ENCODE measurements around the gene SLC8A2. TPM values are rescaled to one million over a fixed set of nuclear protein-coding genes. Genes with fewer than 3 reads are reported as not detected.

The SLC8A2 gene
- total RNA-seq, 2 experiments from 2014 or later: 0.20 TPM; not detected in 1

DNA sequence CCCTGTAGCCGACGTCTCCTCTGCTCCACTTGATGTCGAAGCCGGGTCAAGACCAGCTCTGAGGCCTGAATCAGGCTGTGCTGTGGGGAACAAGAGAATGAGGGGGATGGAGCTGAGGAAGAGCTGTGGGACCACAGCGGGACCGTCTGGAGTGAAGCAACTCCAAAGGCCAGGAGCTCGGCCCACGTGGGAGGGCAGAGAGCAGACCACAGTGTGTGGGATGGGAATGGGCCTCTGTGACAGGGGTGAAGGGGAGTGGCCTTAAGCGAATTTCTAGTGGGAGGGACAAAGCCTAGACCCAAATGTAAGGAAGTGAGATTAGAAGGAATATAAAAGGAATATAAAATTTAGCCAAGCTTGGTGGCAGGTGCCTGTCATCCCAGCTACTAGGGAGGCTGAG, 3.8 kb upstream of the SLC8A2 start:
- no peaks in the 10 kb centered on the region for H3K36me3 Mint-ChIP-seq
- peaks cover 7% of the 10 kb centered on the region for H3K4me1 Mint-ChIP-seq
- no peak overlapping the region for H3K27ac Mint-ChIP-seq
- POLR2A ChIA-PET: no interaction called here
- ATAC-seq (ENCODE audit: low read depth) (no peak), DNase-seq (no peak)
- H3K4me3 Mint-ChIP-seq: no peak overlapping the region
- H3K27me3 Mint-ChIP-seq: peaks cover 14% of the 10 kb centered on the region
- H3K9me3 Mint-ChIP-seq: no peaks in the 10 kb centered on the region

GRCh38 chr19:47473336-47473735, 1.6 kb upstream of the SLC8A2 start:
- Mint-ChIP-seq H3K4me3 (no peak overlapping the region), H3K9me3 (no peaks in the 10 kb centered on the region), H3K27ac (no peak overlapping the region), H3K4me1 (peaks cover 10% of the 10 kb centered on the region), H3K36me3 (no peaks in the 10 kb centered on the region), H3K27me3 (peaks cover 33% of the 10 kb centered on the region)
- POLR2A ChIA-PET: interaction anchor here (0.6 to 0.7 kb wide), 2 partner anchors 252 to 1646 kb away, joined by 3 to 4 read pairs; no protein-coding TSS in a partner anchor
- ATAC-seq (ENCODE audit: low read depth) (no peak), DNase-seq (no peak)

DNA sequence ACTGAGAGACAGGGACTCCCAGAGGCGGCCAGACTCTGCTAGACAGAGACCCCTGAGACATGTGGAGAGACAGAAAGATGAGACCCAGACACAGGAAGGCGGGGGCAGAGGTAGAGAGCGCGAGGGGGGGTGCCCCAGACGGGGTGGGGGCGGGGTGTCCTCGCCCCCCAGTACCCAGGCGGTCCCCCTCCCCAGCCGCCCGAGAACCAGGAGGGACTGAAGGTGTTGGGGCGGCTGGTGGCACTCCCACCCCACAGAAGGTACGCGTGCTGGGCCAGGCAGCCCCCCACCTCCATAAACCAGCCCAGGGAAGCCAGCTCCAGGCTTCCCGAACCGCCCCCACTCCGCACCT, 336 bp downstream of the SLC8A2 start:
- Mint-ChIP-seq H3K36me3 (no peaks in the 10 kb centered on the region), H3K9me3 (no peaks in the 10 kb centered on the region), H3K27ac (no peak overlapping the region), H3K4me1 (peaks cover 10% of the 10 kb centered on the region), H3K27me3 (peaks cover 40% of the 10 kb centered on the region), H3K4me3 (no peak overlapping the region)
- no peak for DNase-seq
- POLR2A ChIA-PET: no interaction called here
- ATAC-seq (ENCODE audit: low read depth): no peak

GRCh38 chr19:47470447-47471195, 1.1 kb downstream of the SLC8A2 start:
- H3K9me3 Mint-ChIP-seq: no peaks in the 10 kb centered on the region
- ATAC-seq (ENCODE audit: low read depth) (no peak), DNase-seq (no peak)
- H3K4me3 Mint-ChIP-seq: no peak overlapping the region
- peaks cover 10% of the 10 kb centered on the region for H3K4me1 Mint-ChIP-seq
- POLR2A ChIA-PET: no interaction called here
- H3K36me3 Mint-ChIP-seq: no peaks in the 10 kb centered on the region
- H3K27ac Mint-ChIP-seq: no peak overlapping the region
- H3K27me3 Mint-ChIP-seq: peaks cover 40% of the 10 kb centered on the region

DNA sequence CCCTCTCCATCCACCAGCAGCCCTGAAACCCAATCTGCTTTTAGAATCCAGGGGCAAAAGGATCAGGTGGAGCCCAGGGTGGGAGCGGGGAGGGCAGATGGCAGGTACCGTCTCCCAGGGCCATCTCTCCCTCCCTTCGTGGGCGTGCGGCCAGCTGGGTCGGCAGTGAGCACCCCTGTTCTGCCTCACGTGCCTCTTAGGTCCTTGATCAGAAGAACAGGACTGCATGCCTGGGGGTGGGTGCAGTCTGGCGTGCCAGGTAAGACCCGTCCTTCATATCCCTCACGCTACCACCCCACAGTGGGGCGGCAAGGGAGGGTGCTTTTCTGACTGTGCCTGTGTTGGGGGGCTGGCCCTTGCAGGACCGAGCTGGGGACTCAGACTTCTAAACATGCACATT, 2.0 kb downstream of the SLC8A2 start:
- Mint-ChIP-seq H3K4me1 (peaks cover 10% of the 10 kb centered on the region), H3K27me3 (peaks cover 40% of the 10 kb centered on the region), H3K27ac (no peak overlapping the region), H3K9me3 (no peaks in the 10 kb centered on the region), H3K36me3 (no peaks in the 10 kb centered on the region), H3K4me3 (no peak overlapping the region)
- POLR2A ChIA-PET: no interaction called here
- ATAC-seq (ENCODE audit: low read depth) (no peak), DNase-seq (no peak)

DNA sequence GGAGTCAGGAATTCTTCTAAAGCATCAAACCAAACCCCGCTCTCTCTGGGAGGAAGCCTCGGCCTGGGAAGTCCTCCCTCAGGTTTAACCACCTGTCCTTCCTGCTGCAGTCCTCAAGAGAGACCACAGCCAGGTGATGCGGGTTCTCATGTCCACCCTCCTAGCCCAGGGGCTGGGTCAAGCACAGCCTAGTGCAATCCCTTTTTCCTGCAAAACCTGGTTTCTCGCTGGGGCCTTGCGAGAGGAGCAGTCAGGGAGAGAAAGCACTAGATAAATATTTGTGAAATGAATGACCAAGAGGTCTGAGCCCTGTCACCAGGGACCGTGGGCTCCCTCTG, 2.4 kb downstream of the SLC8A2 start:
- POLR2A ChIA-PET: no interaction called here
- DNase-seq (no peak), ATAC-seq (ENCODE audit: low read depth) (no peak)
- Mint-ChIP-seq H3K4me1 (peaks cover 10% of the 10 kb centered on the region), H3K36me3 (no peaks in the 10 kb centered on the region), H3K27ac (no peak overlapping the region), H3K4me3 (no peak overlapping the region), H3K9me3 (no peaks in the 10 kb centered on the region), H3K27me3 (peaks cover 40% of the 10 kb centered on the region)

- DNase-seq (no peak), ATAC-seq (ENCODE audit: low read depth) (no peak)
- no peak overlapping the region for H3K4me3 Mint-ChIP-seq
- H3K27me3 Mint-ChIP-seq: peaks cover 40% of the 10 kb centered on the region
- H3K9me3 Mint-ChIP-seq: no peaks in the 10 kb centered on the region
- H3K36me3 Mint-ChIP-seq: no peaks in the 10 kb centered on the region
- POLR2A ChIA-PET: no interaction called here
- peaks cover 10% of the 10 kb centered on the region for H3K4me1 Mint-ChIP-seq
- H3K27ac Mint-ChIP-seq: no peak overlapping the region
Measured at GRCh38 chr19:47467914-47468313, 3.8 kb downstream of the SLC8A2 start.

DNA sequence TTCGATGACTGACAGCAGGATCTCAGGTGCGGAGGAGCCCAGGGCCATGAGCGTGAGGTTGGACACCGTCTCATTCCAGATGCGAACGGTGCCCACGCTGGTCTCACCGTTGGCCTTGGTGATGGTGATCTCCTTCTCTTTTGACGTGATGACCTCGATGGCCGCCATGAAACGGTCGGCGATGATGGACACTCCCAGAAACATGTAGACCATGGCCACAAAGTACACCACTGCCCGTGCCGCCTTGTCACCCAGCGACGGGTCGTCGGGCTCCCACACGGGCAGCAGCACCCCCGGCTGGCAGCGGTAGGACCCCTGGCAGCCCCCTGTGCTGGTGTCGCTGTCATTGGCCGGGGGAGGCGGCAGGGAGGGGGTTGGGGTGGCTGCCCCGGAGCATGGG, 5.7 kb downstream of the SLC8A2 start:
- no peak overlapping the region for H3K27ac Mint-ChIP-seq
- H3K4me3 Mint-ChIP-seq: no peak overlapping the region
- H3K9me3 Mint-ChIP-seq: no peaks in the 10 kb centered on the region
- ATAC-seq (ENCODE audit: low read depth) (no peak), DNase-seq (no peak)
- H3K4me1 Mint-ChIP-seq: peaks cover 6% of the 10 kb centered on the region
- POLR2A ChIA-PET: no interaction called here
- peaks cover 30% of the 10 kb centered on the region for H3K27me3 Mint-ChIP-seq
- no peaks in the 10 kb centered on the region for H3K36me3 Mint-ChIP-seq

DNA sequence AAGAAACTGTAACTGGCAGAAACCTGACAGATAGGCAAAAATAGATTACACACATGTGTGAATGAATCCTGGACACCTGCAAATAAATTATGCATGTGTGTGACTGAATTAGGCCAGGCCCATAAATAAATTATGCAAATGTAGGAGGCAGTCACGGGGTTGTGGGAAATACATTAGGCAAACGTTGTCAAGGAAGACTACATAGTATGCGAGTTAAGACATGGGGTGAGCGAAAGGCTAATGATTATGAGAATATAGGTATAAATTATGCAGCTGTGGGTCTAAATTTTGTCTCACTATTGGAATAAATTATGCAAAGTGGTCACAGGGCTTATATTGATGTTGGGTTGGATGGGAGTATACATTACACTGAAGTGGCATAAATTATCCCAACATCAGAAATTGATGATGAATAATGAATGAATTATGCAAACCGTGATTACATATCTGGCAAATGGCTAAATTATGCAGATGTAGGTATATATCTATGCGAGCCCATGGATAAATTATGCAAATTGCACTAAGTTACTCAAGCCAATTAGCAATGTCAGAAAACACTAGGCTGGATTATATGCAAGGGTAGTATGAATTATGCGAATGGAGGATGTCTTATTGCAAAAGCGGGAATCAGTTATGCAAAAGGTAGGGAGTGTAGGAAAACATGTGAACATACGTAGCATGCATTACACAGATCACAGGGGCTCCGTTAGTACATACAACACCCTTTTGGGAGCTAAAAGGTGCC, 6.8 kb downstream of the SLC8A2 start:
- DNase-seq (no peak), ATAC-seq (ENCODE audit: low read depth) (no peak)
- Mint-ChIP-seq H3K36me3 (no peaks in the 10 kb centered on the region), H3K27me3 (peaks cover 19% of the 10 kb centered on the region), H3K9me3 (no peaks in the 10 kb centered on the region), H3K27ac (no peak overlapping the region), H3K4me3 (no peak overlapping the region), H3K4me1 (no peaks in the 10 kb centered on the region)
- POLR2A ChIA-PET: no interaction called here

DNA sequence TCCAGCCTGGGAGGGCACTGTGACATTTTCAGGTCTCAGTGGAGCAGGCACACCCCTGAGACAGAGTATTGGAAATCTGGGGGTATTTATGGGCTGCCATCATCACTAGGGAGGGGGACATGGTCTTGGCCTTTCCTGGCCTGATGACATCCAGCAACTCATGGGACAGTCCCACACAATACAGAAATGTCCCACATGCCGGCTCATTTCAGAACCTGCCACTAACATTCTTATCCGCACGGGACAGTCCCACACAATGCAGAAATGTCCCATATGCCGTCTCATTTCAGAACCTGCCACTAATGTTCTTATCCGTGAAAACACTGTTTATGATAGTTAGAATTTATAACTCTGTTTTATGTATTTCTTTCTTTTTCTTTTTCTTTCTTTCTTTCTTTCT, 9.8 kb downstream of the SLC8A2 start:
- ATAC-seq (ENCODE audit: low read depth): no peak
- DNase-seq: no peak
- Mint-ChIP-seq H3K27me3 (no peaks in the 10 kb centered on the region), H3K4me3 (no peak overlapping the region), H3K4me1 (no peaks in the 10 kb centered on the region), H3K9me3 (no peaks in the 10 kb centered on the region), H3K36me3 (no peaks in the 10 kb centered on the region), H3K27ac (no peak overlapping the region)
- POLR2A ChIA-PET: no interaction called here

- Mint-ChIP-seq H3K4me3 (no peak overlapping the region), H3K27me3 (peaks cover 22% of the 10 kb centered on the region), H3K4me1 (no peaks in the 10 kb centered on the region), H3K27ac (no peak overlapping the region), H3K36me3 (peaks cover 2% of the 10 kb centered on the region), H3K9me3 (peaks cover 2% of the 10 kb centered on the region)
- ATAC-seq (ENCODE audit: low read depth): no peak
- POLR2A ChIA-PET: no interaction called here
- DNase-seq: no peak
Measured at GRCh38 chr19:47459477-47459876, 12.2 kb downstream of the SLC8A2 start.

DNA sequence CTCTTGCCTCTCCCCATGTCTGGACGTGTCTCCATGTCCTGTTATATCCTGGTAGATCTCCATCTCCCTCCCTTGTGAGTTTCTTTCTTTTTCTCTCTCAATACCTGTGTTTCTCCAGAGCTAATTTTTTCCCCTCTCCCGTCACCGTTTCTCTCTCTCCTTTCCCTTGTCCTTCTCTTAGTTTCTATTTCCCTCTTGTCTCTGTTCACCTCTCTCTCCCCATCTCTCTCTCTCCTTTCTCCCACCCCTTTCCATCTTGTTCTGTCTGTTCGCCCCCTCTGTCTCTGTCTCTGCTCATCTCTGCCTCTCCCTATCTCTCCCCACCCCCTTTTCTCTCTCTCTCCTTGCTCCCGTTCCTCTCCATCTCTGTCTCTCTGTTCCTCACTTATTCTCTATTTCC, 13.0 kb downstream of the SLC8A2 start:
- Mint-ChIP-seq H3K36me3 (peaks cover 2% of the 10 kb centered on the region), H3K4me3 (no peak overlapping the region), H3K27ac (no peak overlapping the region), H3K27me3 (peaks cover 26% of the 10 kb centered on the region), H3K4me1 (no peaks in the 10 kb centered on the region), H3K9me3 (peaks cover 2% of the 10 kb centered on the region)
- no peak for DNase-seq
- POLR2A ChIA-PET: no interaction called here
- no peak for ATAC-seq (ENCODE audit: low read depth)

GRCh38 chr19:47456721-47457474, 14.8 kb downstream of the SLC8A2 start:
- POLR2A ChIA-PET: no interaction called here
- H3K4me1 Mint-ChIP-seq: no peaks in the 10 kb centered on the region
- no peak for DNase-seq
- peaks cover 2% of the 10 kb centered on the region for H3K36me3 Mint-ChIP-seq
- H3K9me3 Mint-ChIP-seq: peaks cover 2% of the 10 kb centered on the region
- no peak for ATAC-seq (ENCODE audit: low read depth)
- H3K27ac Mint-ChIP-seq: no peak overlapping the region
- no peak overlapping the region for H3K4me3 Mint-ChIP-seq
- H3K27me3 Mint-ChIP-seq: peaks cover 29% of the 10 kb centered on the region

DNA sequence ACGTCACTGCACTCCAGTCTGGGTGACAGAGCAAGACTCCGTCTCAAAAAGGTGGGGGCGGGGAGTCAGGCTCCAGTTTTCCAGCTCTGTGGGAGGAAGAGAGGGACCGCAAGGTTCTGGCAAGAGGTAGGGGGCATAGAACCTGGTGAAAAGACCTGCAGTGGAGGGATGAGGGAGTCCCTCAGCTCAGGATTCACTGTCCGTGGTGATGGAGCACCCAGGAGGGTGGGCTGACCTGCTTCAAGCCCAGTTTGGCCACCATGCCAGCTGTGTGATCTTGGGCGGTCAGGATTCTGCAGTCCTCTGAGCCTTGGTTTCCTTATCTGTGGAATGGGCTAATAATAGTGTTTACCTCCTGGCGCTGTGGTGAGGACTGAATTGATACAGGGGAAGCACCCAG, 21.2 kb downstream of the SLC8A2 start:
- Mint-ChIP-seq H3K27ac (no peak overlapping the region), H3K9me3 (no peaks in the 10 kb centered on the region), H3K4me3 (no peak overlapping the region), H3K4me1 (peaks cover 13% of the 10 kb centered on the region), H3K36me3 (no peaks in the 10 kb centered on the region), H3K27me3 (peaks cover 61% of the 10 kb centered on the region)
- POLR2A ChIA-PET: no interaction called here
- DNase-seq (no peak), ATAC-seq (ENCODE audit: low read depth) (no peak)
